ENCODE data around the gene BAIAP2. TPM values are rescaled to one million over a fixed set of nuclear protein-coding genes. Genes with fewer than 3 reads are reported as not detected.

The BAIAP2 gene
- total and polyA plus RNA-seq, 8 donors = 21.1 to 263 (median 56.3) TPM

DNA sequence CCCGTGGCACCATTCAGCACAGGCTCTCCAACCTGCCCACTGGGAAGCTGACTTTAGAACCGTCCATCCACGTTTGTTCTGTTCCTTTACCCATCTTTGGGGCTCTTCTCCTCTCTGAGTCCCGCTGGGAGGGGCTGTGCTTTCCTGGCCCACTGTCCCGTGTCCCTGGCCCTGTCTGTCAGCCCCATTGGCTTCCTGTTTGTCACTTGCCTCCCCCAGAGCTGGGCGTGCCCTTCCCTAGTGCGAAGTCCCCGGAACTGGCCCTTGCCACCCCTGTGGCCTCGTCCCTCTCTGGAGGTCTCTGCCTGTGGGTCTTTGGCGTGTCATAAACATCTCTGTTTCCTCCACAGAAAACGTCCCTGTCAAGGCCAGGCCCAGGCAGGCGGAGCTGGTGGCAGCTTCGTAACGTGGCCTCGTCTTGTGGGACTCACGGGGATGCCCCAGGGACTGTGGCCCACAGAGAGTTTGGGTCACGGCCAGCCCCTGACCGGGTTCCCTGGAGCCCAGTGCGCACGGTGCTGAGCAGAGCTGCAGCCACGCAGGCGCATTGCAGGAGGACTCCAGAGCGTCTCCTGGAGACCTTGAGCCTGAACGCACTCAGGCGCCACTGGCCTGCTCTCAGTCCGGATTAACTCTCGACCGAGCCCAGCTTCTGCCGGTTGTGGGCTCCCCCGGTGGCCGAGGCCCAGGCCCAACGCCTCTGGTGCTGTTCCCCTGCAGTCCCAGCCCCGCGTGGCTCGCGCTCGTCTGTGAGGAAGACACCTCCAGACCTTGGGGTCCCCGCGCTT lies 36.0 kb upstream of the BAIAP2 start:
- TF ChIP-seq POLR2A (IDR thresholded peaks at IDR 0.05) = no peak
- no peak for TF ChIP-seq EP300 (IDR thresholded peaks at IDR 0.05)
- no peak for TF ChIP-seq POLR2AphosphoS5 (IDR thresholded peaks at IDR 0.05)
- TF ChIP-seq, protein P1, sequence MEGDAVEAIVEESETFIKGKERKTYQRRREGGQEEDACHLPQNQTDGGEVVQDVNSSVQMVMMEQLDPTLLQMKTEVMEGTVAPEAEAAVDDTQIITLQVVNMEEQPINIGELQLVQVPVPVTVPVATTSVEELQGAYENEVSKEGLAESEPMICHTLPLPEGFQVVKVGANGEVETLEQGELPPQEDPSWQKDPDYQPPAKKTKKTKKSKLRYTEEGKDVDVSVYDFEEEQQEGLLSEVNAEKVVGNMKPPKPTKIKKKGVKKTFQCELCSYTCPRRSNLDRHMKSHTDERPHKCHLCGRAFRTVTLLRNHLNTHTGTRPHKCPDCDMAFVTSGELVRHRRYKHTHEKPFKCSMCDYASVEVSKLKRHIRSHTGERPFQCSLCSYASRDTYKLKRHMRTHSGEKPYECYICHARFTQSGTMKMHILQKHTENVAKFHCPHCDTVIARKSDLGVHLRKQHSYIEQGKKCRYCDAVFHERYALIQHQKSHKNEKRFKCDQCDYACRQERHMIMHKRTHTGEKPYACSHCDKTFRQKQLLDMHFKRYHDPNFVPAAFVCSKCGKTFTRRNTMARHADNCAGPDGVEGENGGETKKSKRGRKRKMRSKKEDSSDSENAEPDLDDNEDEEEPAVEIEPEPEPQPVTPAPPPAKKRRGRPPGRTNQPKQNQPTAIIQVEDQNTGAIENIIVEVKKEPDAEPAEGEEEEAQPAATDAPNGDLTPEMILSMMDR (IDR thresholded peaks at IDR 0.05) = no peak
- peaks cover 0 to 22% (median 14%) of the 10 kb centered on the region in 3 donors for H3K27me3 ChIP-seq
- H3K9me3 ChIP-seq = no peaks in the 10 kb centered on the region
- no peak for DNase-seq
- intact Hi-C loops (cut with DNase I; ENCODE audit: low total_unique reads) = loop anchor here (10.0 kb wide), 1 partner anchor 106 kb away; no protein-coding TSS in a partner anchor
- H3K4me1 ChIP-seq = peaks cover 5 to 44% (median 39%) of the 10 kb centered on the region in 4 donors
- no peak overlapping the region for H3K4me3 ChIP-seq
- H3K36me3 ChIP-seq = peaks cover 39 to 65% (median 59%) of the 10 kb centered on the region in 4 donors
- 89 to 93% (median 90%) methylated on average over 15 to 39 of the region's 39 CpGs for WGBS, 5 donors
- no peak overlapping the region for H3K27ac ChIP-seq

DNA sequence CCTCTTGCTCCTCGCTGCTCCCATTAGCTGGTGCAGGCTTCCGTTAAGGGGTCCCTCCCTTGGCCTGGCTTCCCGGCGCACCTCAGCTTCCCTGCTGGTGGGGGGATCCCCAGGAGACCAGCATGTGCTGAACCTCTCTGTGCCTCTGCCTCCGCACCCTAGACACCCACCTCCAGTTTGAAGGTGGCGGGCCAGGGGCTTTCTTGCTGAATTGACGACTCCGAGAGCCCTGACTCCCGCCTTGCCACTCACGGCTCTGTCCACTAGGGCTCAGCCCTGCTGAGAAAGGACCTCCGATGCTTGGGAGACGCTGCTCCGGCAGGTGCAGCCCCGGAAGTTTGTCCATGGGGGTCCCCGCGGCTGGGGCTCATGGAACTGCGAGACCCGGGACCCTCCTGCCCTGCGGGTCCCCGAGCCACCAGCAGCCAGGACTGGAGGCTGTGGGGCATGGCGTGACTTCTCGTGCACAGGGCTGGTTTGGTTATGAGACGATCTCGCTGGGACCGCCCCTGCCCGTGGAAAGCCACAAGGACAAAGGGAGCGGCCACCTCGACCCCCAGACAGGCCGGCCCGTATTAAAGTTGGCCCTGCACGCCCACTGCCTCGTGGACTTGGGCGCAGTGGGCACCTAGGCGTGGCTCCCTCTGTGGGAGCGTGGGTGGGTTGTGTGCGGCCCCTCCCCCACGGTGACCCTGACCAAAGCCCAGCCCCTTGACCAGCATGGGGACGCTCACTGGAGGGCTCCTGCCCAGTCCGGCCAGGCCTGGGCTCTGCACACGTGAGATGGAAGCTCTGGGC lies 35.2 kb upstream of the BAIAP2 start:
- no peak overlapping the region for H3K4me3 ChIP-seq
- H3K9me3 ChIP-seq = no peaks in the 10 kb centered on the region
- DNase-seq = no peak
- TF ChIP-seq, protein P1 (IDR thresholded peaks at IDR 0.05) = no peak
- TF ChIP-seq POLR2A (IDR thresholded peaks at IDR 0.05) = no peak
- no peak for TF ChIP-seq POLR2AphosphoS5 (IDR thresholded peaks at IDR 0.05)
- TF ChIP-seq EP300 (IDR thresholded peaks at IDR 0.05) = no peak
- peaks cover 13 to 46% (median 41%) of the 10 kb centered on the region in 4 donors for H3K4me1 ChIP-seq
- intact Hi-C loops (cut with DNase I; ENCODE audit: low total_unique reads) = loop anchor here (10.0 kb wide), 1 partner anchor 105 kb away; no protein-coding TSS in a partner anchor
- H3K27ac ChIP-seq = no peak overlapping the region
- WGBS, 5 donors = 89 to 94% (median 92%) methylated on average over 21 to 40 of the region's 40 CpGs
- peaks cover 6 to 30% (median 22%) of the 10 kb centered on the region in 3 donors for H3K27me3 ChIP-seq
- peaks cover 39 to 61% (median 57%) of the 10 kb centered on the region in 4 donors for H3K36me3 ChIP-seq

DNA sequence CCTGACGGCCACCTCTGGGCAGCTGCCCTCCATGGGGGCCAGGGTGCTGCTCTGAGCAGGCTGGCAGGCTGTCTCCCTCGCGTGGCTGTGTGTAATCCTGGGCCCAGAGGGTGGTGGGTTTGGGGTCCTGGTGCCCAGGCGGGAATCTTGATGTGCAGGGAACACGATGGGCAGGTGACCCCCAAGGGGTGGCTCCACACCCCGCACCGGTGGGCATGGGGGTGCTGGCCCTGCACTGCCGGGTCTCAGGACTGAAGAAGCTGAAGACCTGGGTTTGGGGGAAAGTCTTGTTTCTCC lies 34.7 kb upstream of the BAIAP2 start:
- no peaks in the 10 kb centered on the region for H3K9me3 ChIP-seq
- DNase-seq = no peak
- peaks cover 13 to 46% (median 42%) of the 10 kb centered on the region in 4 donors for H3K4me1 ChIP-seq
- H3K27ac ChIP-seq = no peak overlapping the region
- intact Hi-C loops (cut with DNase I; ENCODE audit: low total_unique reads) = no loop called here
- peaks cover 6 to 36% (median 27%) of the 10 kb centered on the region in 3 donors for H3K27me3 ChIP-seq
- no peak overlapping the region for H3K4me3 ChIP-seq
- 40 to 100% (median 90%) methylated on average over 1 to 8 of the region's 8 CpGs for WGBS, 5 donors
- peaks cover 39 to 55% (median 52%) of the 10 kb centered on the region in 4 donors for H3K36me3 ChIP-seq
- TF ChIP-seq EP300 (IDR thresholded peaks at IDR 0.05) (no peak), POLR2A (IDR thresholded peaks at IDR 0.05) (no peak), POLR2AphosphoS5 (IDR thresholded peaks at IDR 0.05) (no peak)
- TF ChIP-seq, protein P1 (IDR thresholded peaks at IDR 0.05) = no peak

DNA sequence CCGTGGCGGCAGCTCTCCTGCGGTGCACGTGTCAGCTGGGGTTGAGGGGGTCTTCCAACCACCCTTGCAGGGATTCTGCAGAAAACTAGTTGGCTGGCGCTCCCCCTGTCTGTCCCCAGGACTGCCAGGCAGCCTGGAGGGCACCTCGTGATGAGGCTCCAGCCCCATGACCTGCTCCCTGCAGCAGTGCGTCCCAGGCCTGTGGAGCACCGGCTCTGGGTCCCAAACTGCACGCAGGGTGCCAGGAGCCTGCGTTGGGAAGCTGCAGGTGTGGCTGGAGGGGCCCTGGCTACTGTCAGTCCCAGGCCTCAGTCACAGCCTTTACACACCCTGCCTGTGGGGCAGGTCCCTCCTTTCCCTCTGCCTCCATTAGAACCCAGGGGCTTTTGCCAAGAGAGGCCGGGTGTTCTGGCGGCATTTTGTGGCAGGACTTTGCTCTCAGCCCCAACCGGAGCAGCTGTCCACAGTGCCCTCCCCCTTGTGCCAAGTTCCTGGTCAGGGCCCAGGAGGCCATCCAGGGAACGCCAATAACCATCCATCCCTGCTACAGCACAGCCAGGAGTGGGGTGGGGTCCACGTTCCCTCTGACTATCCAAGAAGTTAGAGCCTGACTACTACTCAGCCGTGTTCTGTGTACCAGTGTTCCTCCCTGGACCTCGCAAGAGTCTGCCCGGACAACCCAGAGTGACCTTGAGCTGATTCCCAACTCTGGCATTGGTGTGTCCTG lies 34.2 kb upstream of the BAIAP2 start:
- Histone ChIP-seq H3K4me1 (peaks cover 13 to 46% (median 42%) of the 10 kb centered on the region in 4 donors), H3K36me3 (peaks cover 39 to 50% (median 46%) of the 10 kb centered on the region in 4 donors), H3K4me3 (no peak overlapping the region), H3K27me3 (peaks cover 6 to 41% (median 31%) of the 10 kb centered on the region in 3 donors), H3K9me3 (no peaks in the 10 kb centered on the region), H3K27ac (no peak overlapping the region)
- intact Hi-C loops (cut with DNase I; ENCODE audit: low total_unique reads) = no loop called here
- DNase-seq = peak in 1 of 2 donors; percentile 45
- TF ChIP-seq, protein P1 (IDR thresholded peaks at IDR 0.05) = no peak
- TF ChIP-seq POLR2AphosphoS5 (IDR thresholded peaks at IDR 0.05) = no peak
- no peak for TF ChIP-seq POLR2A (IDR thresholded peaks at IDR 0.05)
- no peak for TF ChIP-seq EP300 (IDR thresholded peaks at IDR 0.05)
- 32 to 63% (median 53%) methylated on average over 8 to 18 of the region's 18 CpGs for WGBS, 5 donors
